ENCODE measurements around the gene TESPA1.
"Not testable (repeated sequence)": the region's sequence is repeated elsewhere in the genome, so short reads cannot be mapped to it uniquely, and the experiment has no call there.

TESPA1 gene

GRCh38 chr12:54989829-54990228 lies 5.3 kb upstream of the TESPA1 start:
- Histone ChIP-seq H3K4me2 (ENCODE audit: low read length) (peak overlapping the region; percentile 76), H3K79me2 (ENCODE audit: control insufficient read depth, low read length) (peaks cover 16% of the 10 kb centered on the region), H3F3A (ENCODE audit: control insufficient read depth, insufficient read depth) (peaks cover 44% of the 10 kb centered on the region), H3K4me1 (ENCODE audit: control insufficient read depth, low read length) (peaks cover 88% of the 10 kb centered on the region), H3K27ac (ENCODE audit: low read depth, low read length) (peak overlapping the region; percentile 91), H3K4me3 (ENCODE audit: low read length) (peak overlapping the region; percentile 57), H3K9me3 (ENCODE audit: control insufficient read depth, insufficient read depth, low read length) (peaks cover 3% of the 10 kb centered on the region; the same call in 1 of the 2 replicates), H4K20me1 (ENCODE audit: control insufficient read depth, insufficient read depth, low read depth, low read length) (no peaks in the 10 kb centered on the region), H3K27me3 (ENCODE audit: control insufficient read depth, low read length) (no peaks in the 10 kb centered on the region), H3K36me3 (ENCODE audit: control insufficient read depth, low read length) (peaks cover 8% of the 10 kb centered on the region; the same call in 1 of the 2 replicates), H3K9me2 (replicated peaks; ENCODE audit: control insufficient read depth, low read length) (no peaks in the 10 kb centered on the region)
- TF ChIP-seq, protein P1, sequence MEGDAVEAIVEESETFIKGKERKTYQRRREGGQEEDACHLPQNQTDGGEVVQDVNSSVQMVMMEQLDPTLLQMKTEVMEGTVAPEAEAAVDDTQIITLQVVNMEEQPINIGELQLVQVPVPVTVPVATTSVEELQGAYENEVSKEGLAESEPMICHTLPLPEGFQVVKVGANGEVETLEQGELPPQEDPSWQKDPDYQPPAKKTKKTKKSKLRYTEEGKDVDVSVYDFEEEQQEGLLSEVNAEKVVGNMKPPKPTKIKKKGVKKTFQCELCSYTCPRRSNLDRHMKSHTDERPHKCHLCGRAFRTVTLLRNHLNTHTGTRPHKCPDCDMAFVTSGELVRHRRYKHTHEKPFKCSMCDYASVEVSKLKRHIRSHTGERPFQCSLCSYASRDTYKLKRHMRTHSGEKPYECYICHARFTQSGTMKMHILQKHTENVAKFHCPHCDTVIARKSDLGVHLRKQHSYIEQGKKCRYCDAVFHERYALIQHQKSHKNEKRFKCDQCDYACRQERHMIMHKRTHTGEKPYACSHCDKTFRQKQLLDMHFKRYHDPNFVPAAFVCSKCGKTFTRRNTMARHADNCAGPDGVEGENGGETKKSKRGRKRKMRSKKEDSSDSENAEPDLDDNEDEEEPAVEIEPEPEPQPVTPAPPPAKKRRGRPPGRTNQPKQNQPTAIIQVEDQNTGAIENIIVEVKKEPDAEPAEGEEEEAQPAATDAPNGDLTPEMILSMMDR (IDR thresholded peaks at IDR 0.05; ENCODE audit: low read depth, low read length, poor library complexity, severe bottlenecking): no peak
- TF ChIP-seq EZH2phosphoT487 (IDR thresholded peaks at IDR 0.05; ENCODE audit: borderline replicate concordance, low read length): no peak

DNA sequence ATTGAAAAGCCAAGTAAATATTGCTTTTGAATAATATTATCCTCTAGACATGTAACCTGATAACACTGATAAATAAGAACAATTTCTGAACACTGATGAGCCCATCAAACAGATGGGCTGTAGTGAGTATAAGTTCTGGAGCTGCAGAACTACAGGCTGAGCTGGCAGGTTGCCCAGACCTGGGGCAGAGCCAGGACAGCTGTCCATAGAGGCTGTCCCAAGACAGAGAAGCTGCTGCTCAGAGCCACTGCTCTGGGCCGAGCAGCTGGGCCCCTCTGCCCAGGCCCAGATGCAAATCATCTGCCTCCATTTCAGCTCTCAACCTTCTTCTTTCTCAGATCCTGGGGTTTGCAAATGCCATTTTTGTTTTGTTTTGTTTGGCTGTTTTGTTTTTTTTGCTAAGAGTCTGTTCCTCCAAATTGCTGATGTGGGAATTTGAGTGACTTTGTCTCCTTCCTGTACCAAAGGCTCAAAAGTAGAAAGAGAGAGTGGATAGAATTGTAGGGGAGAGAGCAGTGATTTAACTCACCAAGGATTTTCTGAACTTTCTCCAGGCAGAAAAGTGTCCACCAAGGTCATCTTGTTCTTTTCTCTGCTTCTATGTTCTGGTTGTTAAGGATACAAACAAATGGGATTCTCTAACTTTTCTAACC lies 4.0 kb upstream of the TESPA1 start:
- Histone ChIP-seq H3K27ac (ENCODE audit: low read depth, low read length) (peak overlapping the region; percentile 91), H3K4me1 (ENCODE audit: control insufficient read depth, low read length) (peaks cover 96% of the 10 kb centered on the region)

DNA sequence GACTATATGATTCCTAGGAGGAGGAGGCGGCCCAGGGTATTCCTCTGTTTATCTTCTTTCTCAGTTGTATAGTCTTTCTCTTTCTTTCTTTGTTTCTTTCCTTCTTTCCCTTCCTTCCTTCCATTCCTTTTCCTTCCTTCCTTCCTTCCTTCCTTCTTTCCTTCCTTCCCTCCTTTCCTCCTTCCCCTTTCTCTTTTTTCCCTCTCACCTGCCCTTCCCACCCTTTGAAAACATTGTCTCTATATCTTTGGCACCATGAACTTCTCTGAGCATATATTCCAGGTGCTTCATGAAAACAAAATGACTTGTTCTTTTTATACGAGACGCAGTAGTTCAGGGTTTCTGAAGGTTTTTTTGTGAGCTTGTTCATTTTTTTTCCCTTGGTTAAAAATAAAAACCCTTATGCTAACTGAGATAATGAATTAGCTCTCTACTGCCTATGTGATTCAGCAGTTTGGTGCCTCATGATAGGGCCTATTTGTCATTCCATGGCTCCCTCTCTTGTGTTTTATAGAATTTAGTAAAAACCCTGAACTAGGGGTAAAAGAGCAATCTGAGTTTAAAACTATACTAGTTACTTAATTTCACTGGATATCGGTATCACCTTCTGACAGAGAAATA lies 3.2 kb upstream of the TESPA1 start:
- Histone ChIP-seq H3K27ac (ENCODE audit: low read depth, low read length) (peak overlapping the region; percentile 91), H3K4me2 (ENCODE audit: low read length) (peak overlapping the region; percentile 76), H3K79me2 (ENCODE audit: control insufficient read depth, low read length) (peaks cover 34% of the 10 kb centered on the region), H3K36me3 (ENCODE audit: control insufficient read depth, low read length) (peaks cover 22% of the 10 kb centered on the region), H3K4me1 (ENCODE audit: control insufficient read depth, low read length) (peaks cover 96% of the 10 kb centered on the region), H3K9me3 (ENCODE audit: control insufficient read depth, insufficient read depth, low read length) (peaks cover 3% of the 10 kb centered on the region; the same call in 1 of the 2 replicates), H3F3A (ENCODE audit: control insufficient read depth, insufficient read depth) (peaks cover 45% of the 10 kb centered on the region), H3K9me2 (replicated peaks; ENCODE audit: control insufficient read depth, low read length) (no peaks in the 10 kb centered on the region), H3K27me3 (ENCODE audit: control insufficient read depth, low read length) (no peaks in the 10 kb centered on the region), H3K4me3 (ENCODE audit: low read length) (peak overlapping the region; percentile 57), H4K20me1 (ENCODE audit: control insufficient read depth, insufficient read depth, low read depth, low read length) (no peaks in the 10 kb centered on the region)
- no peak for TF ChIP-seq EZH2phosphoT487 (IDR thresholded peaks at IDR 0.05; ENCODE audit: borderline replicate concordance, low read length)
- TF ChIP-seq, protein P1 (IDR thresholded peaks at IDR 0.05; ENCODE audit: low read depth, low read length, poor library complexity, severe bottlenecking): no peak

More for the DNA sequence above, 4.0 kb upstream of the TESPA1 start:
- peaks cover 45% of the 10 kb centered on the region for H3F3A ChIP-seq (ENCODE audit: control insufficient read depth, insufficient read depth)
- H3K36me3 ChIP-seq (ENCODE audit: control insufficient read depth, low read length): peaks cover 14% of the 10 kb centered on the region
- H3K79me2 ChIP-seq (ENCODE audit: control insufficient read depth, low read length): peaks cover 25% of the 10 kb centered on the region
- H3K9me2 ChIP-seq (replicated peaks; ENCODE audit: control insufficient read depth, low read length): no peaks in the 10 kb centered on the region
- TF ChIP-seq EZH2phosphoT487 (IDR thresholded peaks at IDR 0.05; ENCODE audit: borderline replicate concordance, low read length): no peak
- TF ChIP-seq, protein P1 (IDR thresholded peaks at IDR 0.05; ENCODE audit: low read depth, low read length, poor library complexity, severe bottlenecking): no peak
- H3K4me2 ChIP-seq (ENCODE audit: low read length): peak overlapping the region; percentile 76
- peak overlapping the region; percentile 57 for H3K4me3 ChIP-seq (ENCODE audit: low read length)
- no peaks in the 10 kb centered on the region for H4K20me1 ChIP-seq (ENCODE audit: control insufficient read depth, insufficient read depth, low read depth, low read length)
- H3K9me3 ChIP-seq (ENCODE audit: control insufficient read depth, insufficient read depth, low read length): peaks cover 3% of the 10 kb centered on the region; the same call in 1 of the 2 replicates
- H3K27me3 ChIP-seq (ENCODE audit: control insufficient read depth, low read length): no peaks in the 10 kb centered on the region

GRCh38 chr12:54986773-54987172 lies 2.2 kb upstream of the TESPA1 start:
- peak overlapping the region; percentile 13; the same call in 1 of the 2 replicates for H3K4me2 ChIP-seq (ENCODE audit: low read length)
- H3K27me3 ChIP-seq (ENCODE audit: control insufficient read depth, low read length); H4K20me1 ChIP-seq (ENCODE audit: control insufficient read depth, insufficient read depth, low read depth, low read length); H3K9me3 ChIP-seq (ENCODE audit: control insufficient read depth, insufficient read depth, low read length); H3K9me2 ChIP-seq (replicated peaks; ENCODE audit: control insufficient read depth, low read length); H3K4me3 ChIP-seq (ENCODE audit: low read length): not testable (repeated sequence)
- H3F3A ChIP-seq (ENCODE audit: control insufficient read depth, insufficient read depth): peaks cover 40% of the 10 kb centered on the region
- peaks cover 31% of the 10 kb centered on the region for H3K36me3 ChIP-seq (ENCODE audit: control insufficient read depth, low read length)
- H3K4me1 ChIP-seq (ENCODE audit: control insufficient read depth, low read length): peaks cover 98% of the 10 kb centered on the region
- H3K27ac ChIP-seq (ENCODE audit: low read depth, low read length): 0 out of 2 replicates have a peak overlapping the region, but pooled peaks have one; percentile 91
- H3K79me2 ChIP-seq (ENCODE audit: control insufficient read depth, low read length): peaks cover 42% of the 10 kb centered on the region

All from DOHH2 (cell line).